B cell (primary cell): ENCODE results near the gene MPND.

ENCODE experiments used
- CTCF ChIP-seq: fragments of 200-600 bp; IDR thresholded peaks from one replicate; pipeline ENCODE4 v1.8.0; 2022; ENCODE audit warnings: antibody characterized with exemption, mild to moderate bottlenecking
- EZH2 ChIP-seq: IDR thresholded peaks from 2 replicates; pipeline ENCODE4 v1.6.1; 2012; ENCODE audit warnings: borderline replicate concordance, low read depth, mild to moderate bottlenecking, moderate library complexity, low read length; ENCODE audit not compliant: insufficient read depth, poor library complexity, severe bottlenecking

GRCh38 chr19:4400135-4400936, 57.0 kb downstream of the MPND start, which contains the start of gene SH3GL1:
- TF ChIP-seq EZH2 (no peak), CTCF (peak; percentile 77)
